Stomach smooth muscle (tissue), 2 donors: Measurements from ENCODE around the gene NT5DC3.

ENCODE experiments used
- H3K27ac ChIP-seq: one replicate; pipeline ENCODE4 v1.7.0; 2013; ENCODE audit warnings: mild to moderate bottlenecking, low read length, inconsistent platforms
- H3K27me3 ChIP-seq, 2 donors: one replicate each; pipeline ENCODE4 v1.7.0; 2013; ENCODE audit warnings: low read length in 2 of 2; ENCODE audit not compliant: insufficient read depth in 2 of 2, control insufficient read depth in 1 of 2
- H3K36me3 ChIP-seq, 2 donors: one replicate each; pipeline ENCODE4 v1.7.0; 2013; ENCODE audit warnings: low read length in 2 of 2; ENCODE audit not compliant: control insufficient read depth in 2 of 2, insufficient read depth in 2 of 2
- H3K4me1 ChIP-seq: one replicate; pipeline ENCODE4 v1.7.0; 2013; ENCODE audit warnings: low read length; ENCODE audit not compliant: control insufficient read depth, insufficient read depth
- H3K4me3 ChIP-seq, 2 donors: one replicate each; pipeline ENCODE4 v1.7.0; 2013; ENCODE audit warnings: low read length in 2 of 2
- H3K9ac ChIP-seq, 2 donors: one replicate each; pipeline ENCODE4 v1.7.0; 2013; ENCODE audit warnings: low read length in 2 of 2, mild to moderate bottlenecking in 1 of 2
- H3K9me3 ChIP-seq, 2 donors: one replicate each; pipeline ENCODE4 v1.7.0; 2013; ENCODE audit warnings: low read length in 2 of 2; ENCODE audit not compliant: control insufficient read depth in 2 of 2
- donor health status: healthy.
- donor health status: Pancreatic carcinoma.

NT5DC3 gene

DNA sequence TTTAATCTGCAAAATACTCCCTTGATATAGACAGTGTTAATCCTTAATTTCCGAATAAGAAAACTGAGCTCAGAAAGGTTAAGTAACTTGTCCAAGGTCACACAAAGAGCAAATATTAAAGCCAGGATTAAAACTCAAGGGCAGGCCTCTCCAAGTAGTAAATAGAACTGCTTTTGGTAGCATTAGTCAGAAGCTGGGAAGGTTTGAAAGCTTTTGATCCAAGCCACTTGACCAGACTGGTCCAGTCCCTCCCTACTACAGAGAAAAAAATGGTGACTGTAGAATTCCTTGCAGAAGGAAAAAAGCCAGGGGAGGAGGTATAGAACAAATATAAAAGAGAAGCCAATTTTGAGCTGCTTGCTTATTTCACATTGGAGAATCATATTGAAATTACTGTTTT, 111.5 kb downstream of the NT5DC3 start:
- no peaks in the 10 kb centered on the region for H3K4me1 ChIP-seq
- no peak overlapping the region for H3K27ac ChIP-seq
- no peaks in the 10 kb centered on the region for H3K27me3 ChIP-seq
- no peaks in the 10 kb centered on the region for H3K36me3 ChIP-seq
- no peak overlapping the region for H3K4me3 ChIP-seq
- no peak overlapping the region for H3K9ac ChIP-seq
- H3K9me3 ChIP-seq: peaks cover 2 to 4% of the 10 kb centered on the region in 2 donors

DNA sequence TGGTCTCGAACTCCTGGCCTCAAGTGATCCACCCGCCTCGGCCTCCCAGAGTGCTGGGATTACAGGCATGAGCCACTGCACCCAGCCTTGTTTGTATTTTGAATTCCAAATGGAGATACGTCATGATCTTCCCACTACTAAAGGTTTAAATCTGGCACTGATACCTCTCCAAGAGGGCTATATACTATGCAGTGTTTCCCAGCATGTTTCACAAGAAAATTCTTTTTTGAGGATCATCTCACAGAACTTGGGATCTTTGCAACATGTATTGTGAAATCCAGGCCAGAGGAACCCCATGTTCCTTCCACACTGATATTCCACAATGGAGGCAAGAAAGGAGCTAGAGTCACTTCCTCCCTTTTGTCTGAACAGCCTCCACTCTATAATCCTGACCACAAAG, 112.7 kb downstream of the NT5DC3 start:
- no peaks in the 10 kb centered on the region for H3K27me3 ChIP-seq

DNA sequence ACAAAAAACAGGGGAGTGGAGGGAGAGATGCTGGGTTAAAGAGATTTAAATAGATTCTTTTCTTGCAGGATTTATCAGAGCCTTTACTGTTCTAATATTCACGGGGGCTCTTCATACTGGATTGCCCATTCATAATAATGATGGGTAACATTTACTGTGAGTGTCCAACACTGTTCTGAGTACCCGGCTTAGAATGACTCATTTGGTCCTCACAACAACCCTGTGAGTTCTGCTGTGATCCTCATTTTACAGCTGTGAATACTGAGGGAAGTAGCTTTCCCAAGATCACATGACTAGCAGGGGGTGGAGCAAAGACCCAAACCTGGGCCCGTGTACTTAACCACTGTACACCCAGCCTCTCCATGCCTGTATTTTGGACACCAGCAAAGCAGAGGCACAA, 113.4 kb downstream of the NT5DC3 start:
- no peaks in the 10 kb centered on the region for H3K4me1 ChIP-seq

More for the DNA sequence above, 112.7 kb downstream of the NT5DC3 start:
- no peaks in the 10 kb centered on the region for H3K4me1 ChIP-seq
- no peak overlapping the region for H3K4me3 ChIP-seq
- peaks cover 2 to 4% of the 10 kb centered on the region in 2 donors for H3K9me3 ChIP-seq
- no peak overlapping the region for H3K9ac ChIP-seq
- no peak overlapping the region for H3K27ac ChIP-seq
- no peaks in the 10 kb centered on the region for H3K36me3 ChIP-seq

DNA sequence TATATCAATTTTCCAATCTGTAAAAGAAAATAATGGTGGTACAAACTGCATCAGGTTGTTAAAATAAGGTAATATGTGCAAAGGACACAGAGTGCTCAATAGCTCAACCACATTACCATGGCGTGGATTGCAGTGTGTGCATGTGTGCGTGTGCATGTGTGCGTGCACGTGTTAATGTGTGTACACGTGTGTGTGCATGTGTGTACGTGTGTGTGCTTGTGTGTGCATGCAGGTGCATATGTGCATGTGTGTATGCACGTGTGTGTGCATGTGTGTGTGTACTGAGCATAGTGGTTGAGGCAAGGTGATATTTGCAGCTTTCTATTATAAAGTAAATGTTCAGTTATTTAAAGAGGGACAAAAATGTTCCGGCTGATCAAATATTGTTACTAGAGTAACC, 115.6 kb downstream of the NT5DC3 start:
- Histone ChIP-seq H3K27me3 (peaks cover 2 to 4% of the 10 kb centered on the region in 2 donors), H3K27ac (no peak overlapping the region)

More for the DNA sequence above, 113.4 kb downstream of the NT5DC3 start:
- Histone ChIP-seq H3K36me3 (no peaks in the 10 kb centered on the region), H3K4me3 (no peak overlapping the region), H3K9me3 (peaks cover 2 to 4% of the 10 kb centered on the region in 2 donors), H3K27ac (no peak overlapping the region), H3K9ac (no peak overlapping the region), H3K27me3 (no peaks in the 10 kb centered on the region)

More for the DNA sequence above, 115.6 kb downstream of the NT5DC3 start:
- Histone ChIP-seq H3K4me1 (no peaks in the 10 kb centered on the region), H3K36me3 (no peaks in the 10 kb centered on the region), H3K4me3 (no peak overlapping the region), H3K9me3 (no peaks in the 10 kb centered on the region), H3K9ac (no peak overlapping the region)
